Activated CD8-positive, alpha-beta memory T cell treated with anti-CD3 and anti-CD28 coated beads, Interleukin-2, amount 50 U/mL, for 24 hours (primary cell): ENCODE measurements around the gene DTD1.
"Not testable (repeated sequence)": the region's sequence is repeated elsewhere in the genome, so short reads cannot be mapped to it uniquely, and the experiment has no call there.

Experiments
- DNase-seq: peaks from one replicate; pipeline ENCODE4 v3.0.0-alpha.2; 2020; ENCODE audit errors: extremely low read depth

The DTD1 gene

GRCh38 chr20:18742841-18743240, 155.0 kb downstream of the DTD1 start:
- no peak for DNase-seq

- DNase-seq = no peak
These were observed 156.0 kb downstream of the DTD1 start for GRCh38 chr20:18743665-18744440.

GRCh38 chr20:18747090-18747489, 159.2 kb downstream of the DTD1 start:
- no peak for DNase-seq

- DNase-seq = no peak
These were observed 161.1 kb downstream of the DTD1 start for GRCh38 chr20:18748987-18749386.

- no peak for DNase-seq
These were observed 161.7 kb downstream of the DTD1 start for GRCh38 chr20:18749528-18749927.

GRCh38 chr20:18750735-18751134, 162.9 kb downstream of the DTD1 start:
- DNase-seq = no peak

- no peak for DNase-seq
These were observed 166.3 kb downstream of the DTD1 start for GRCh38 chr20:18754030-18754652.

GRCh38 chr20:18754653-18755045, 166.8 kb downstream of the DTD1 start:
- DNase-seq = no peak

GRCh38 chr20:18760852-18761251, 173.0 kb downstream of the DTD1 start:
- not testable (repeated sequence) for DNase-seq

- no peak for DNase-seq
These were observed 179.8 kb downstream of the DTD1 start for GRCh38 chr20:18767676-18768075.

- DNase-seq = no peak
These were observed 185.7 kb downstream of the DTD1 start for GRCh38 chr20:18773566-18773965.

- DNase-seq = no peak
These were observed 186.4 kb downstream of the DTD1 start for GRCh38 chr20:18774207-18774606.

GRCh38 chr20:18775633-18776032, 187.8 kb downstream of the DTD1 start:
- no peak for DNase-seq

GRCh38 chr20:18778690-18779392, 191.0 kb downstream of the DTD1 start:
- DNase-seq = no peak

- DNase-seq = no peak
These were observed 192.7 kb downstream of the DTD1 start for GRCh38 chr20:18780385-18781130.

- DNase-seq = no peak
These were observed 193.7 kb downstream of the DTD1 start for GRCh38 chr20:18781509-18781908.

GRCh38 chr20:18783385-18783959, 195.6 kb downstream of the DTD1 start:
- DNase-seq = no peak

GRCh38 chr20:18787046-18787445, 199.2 kb downstream of the DTD1 start:
- DNase-seq = not testable (repeated sequence)

GRCh38 chr20:18788021-18788420, 200.2 kb downstream of the DTD1 start:
- no peak for DNase-seq

GRCh38 chr20:18790787-18791186, 202.9 kb downstream of the DTD1 start:
- no peak for DNase-seq

GRCh38 chr20:18793625-18794427, 206.0 kb downstream of the DTD1 start:
- peak; percentile 71 for DNase-seq
